ENCODE results near the gene ZNF117. TPM values are rescaled to one million over a fixed set of nuclear protein-coding genes. Genes with fewer than 3 reads are reported as not detected.
"Not testable (repeated sequence)": the region's sequence is repeated elsewhere in the genome, so short reads cannot be mapped to it uniquely, and the experiment has no call there.

Gene ZNF117
- total RNA-seq, result 2.7 TPM

GRCh38 chr7:64990936-64991335 is at the start of gene ZNF117:
Gene ZNF117, minus strand, starts transcription at chr7:64991036.
- no peak for DNase-seq (ENCODE audit: low read depth in 2 of 3, low spot score in 2 of 3)

GRCh38 chr7:65038767-65039166 is 47.9 kb upstream of the ZNF117 start:
- DNase-seq (ENCODE audit: low read depth in 2 of 3, low spot score in 2 of 3), result peak in 2 of 3 donors; percentile 12 to 29

- DNase-seq (ENCODE audit: low read depth in 2 of 3, low spot score in 2 of 3), result peak; percentile 90 to 96 (median 93)
Measured at GRCh38 chr7:65037740-65038688, 47.2 kb upstream of the ZNF117 start.

- peak in 1 of 3 donors; percentile 7 for DNase-seq (ENCODE audit: low read depth in 2 of 3, low spot score in 2 of 3)
Measured at GRCh38 chr7:65036526-65036925, 45.7 kb upstream of the ZNF117 start.

- DNase-seq (ENCODE audit: low read depth in 2 of 3, low spot score in 2 of 3), result not testable (repeated sequence)
Measured at GRCh38 chr7:65035469-65035868, 44.6 kb upstream of the ZNF117 start.

- not testable (repeated sequence) for DNase-seq (ENCODE audit: low read depth in 2 of 3, low spot score in 2 of 3)
Measured at GRCh38 chr7:65034120-65034782, 43.4 kb upstream of the ZNF117 start.

GRCh38 chr7:65033391-65033790 is 42.6 kb upstream of the ZNF117 start:
- not testable (repeated sequence) for DNase-seq (ENCODE audit: low read depth in 2 of 3, low spot score in 2 of 3)

- DNase-seq (ENCODE audit: low read depth in 2 of 3, low spot score in 2 of 3), result not testable (repeated sequence)
Measured at GRCh38 chr7:65025023-65025422, 34.2 kb upstream of the ZNF117 start.

GRCh38 chr7:65020978-65021377 is 30.1 kb upstream of the ZNF117 start:
- DNase-seq (ENCODE audit: low read depth in 2 of 3, low spot score in 2 of 3), result not testable (repeated sequence)

- not testable (repeated sequence) for DNase-seq (ENCODE audit: low read depth in 2 of 3, low spot score in 2 of 3)
Measured at GRCh38 chr7:65009881-65010280, 19.0 kb upstream of the ZNF117 start.

GRCh38 chr7:65009394-65009793 is 18.6 kb upstream of the ZNF117 start:
- not testable (repeated sequence) for DNase-seq (ENCODE audit: low read depth in 2 of 3, low spot score in 2 of 3)

- peak in 2 of 3 donors; percentile 33 to 64 for DNase-seq (ENCODE audit: low read depth in 2 of 3, low spot score in 2 of 3)
Measured at GRCh38 chr7:65007036-65007435, 16.2 kb upstream of the ZNF117 start.

- DNase-seq (ENCODE audit: low read depth in 2 of 3, low spot score in 2 of 3), result peak; percentile 70 to 98 (median 94)
Measured at GRCh38 chr7:65006094-65006992, 15.5 kb upstream of the ZNF117 start, which contains the start of gene ERV3-1. Gene ERV3-1, minus strand, starts transcription at chr7:65006687. Its CDS starts 13,661 bp downstream, at chr7:64993026.

- DNase-seq (ENCODE audit: low read depth in 2 of 3, low spot score in 2 of 3), result no peak
Measured at GRCh38 chr7:65004575-65004974, 13.7 kb upstream of the ZNF117 start.

GRCh38 chr7:65002972-65003585 is 12.2 kb upstream of the ZNF117 start:
- DNase-seq (ENCODE audit: low read depth in 2 of 3, low spot score in 2 of 3), result no peak

GRCh38 chr7:65001291-65001814 is 10.5 kb upstream of the ZNF117 start:
- no peak for DNase-seq (ENCODE audit: low read depth in 2 of 3, low spot score in 2 of 3)

- DNase-seq (ENCODE audit: low read depth in 2 of 3, low spot score in 2 of 3), result peak in 2 of 3 donors; percentile 63 to 82
Measured at GRCh38 chr7:64999165-65000004, 8.5 kb upstream of the ZNF117 start.

GRCh38 chr7:64998865-64999164 is 8.0 kb upstream of the ZNF117 start:
- no peak for DNase-seq (ENCODE audit: low read depth in 2 of 3, low spot score in 2 of 3)

GRCh38 chr7:64997927-64998391 is 7.1 kb upstream of the ZNF117 start:
- DNase-seq (ENCODE audit: low read depth in 2 of 3, low spot score in 2 of 3), result no peak

Data from hematopoietic multipotent progenitor cell (in vitro differentiated cells).